Measurements from ENCODE around the gene ADAP1.

- TF ChIP-seq EZH2 (IDR thresholded peaks at IDR 0.05; ENCODE audit: borderline replicate concordance, low read depth, low read length, poor library complexity, severe bottlenecking) = no peak
- no peak for TF ChIP-seq CTCF (conservative IDR thresholded peaks at IDR 0.05; ENCODE audit: low read depth, low read length)
Observed at GRCh38 chr7:940599-941408, 13.7 kb downstream of the ADAP1 start.

Measured in A673 (cell line).